Activated CD4-positive, alpha-beta T cell treated with anti-CD3 and anti-CD28 coated beads, Interleukin-2, amount 50 U/mL, for 24 hours (primary cell): ENCODE results near the gene DYNC1LI2.
"Not testable (repeated sequence)": the region's sequence is repeated elsewhere in the genome, so short reads cannot be mapped to it uniquely, and the experiment has no call there.

Experiments
- DNase-seq, 2 donors: peaks; one replicate each; pipeline ENCODE4 v3.0.0-alpha.2; 2020; ENCODE audit warnings: low read depth in 1 of 2, low spot score in 1 of 2

Gene DYNC1LI2

GRCh38 chr16:66696669-66697630 lies 54.5 kb downstream of the DYNC1LI2 start, which contains the start of gene CMTM4:
Gene CMTM4 (minus strand): TSS chr16:66696743. CDS start chr16:66696525, 218 bp downstream.
- DNase-seq: peak; percentile 44 to 54

- peak in 1 of 2 donors; percentile 4 for DNase-seq
These were observed 55.3 kb downstream of the DYNC1LI2 start for GRCh38 chr16:66695935-66696668.

GRCh38 chr16:66695471-66695934 lies 55.9 kb downstream of the DYNC1LI2 start:
- DNase-seq: no peak

- DNase-seq: no peak
These were observed 58.3 kb downstream of the DYNC1LI2 start for GRCh38 chr16:66693149-66693548.

GRCh38 chr16:66692341-66692740 lies 59.1 kb downstream of the DYNC1LI2 start:
- DNase-seq: no peak

- no peak for DNase-seq
These were observed 60.2 kb downstream of the DYNC1LI2 start for GRCh38 chr16:66691234-66691633.

GRCh38 chr16:66690106-66690847 lies 61.1 kb downstream of the DYNC1LI2 start:
- DNase-seq: no peak

- no peak for DNase-seq
These were observed 62.1 kb downstream of the DYNC1LI2 start for GRCh38 chr16:66689282-66689681.

- no peak for DNase-seq
These were observed 63.3 kb downstream of the DYNC1LI2 start for GRCh38 chr16:66687906-66688625.

GRCh38 chr16:66685501-66686115 lies 65.8 kb downstream of the DYNC1LI2 start:
- DNase-seq: not testable (repeated sequence)

- no peak for DNase-seq
These were observed 69.1 kb downstream of the DYNC1LI2 start for GRCh38 chr16:66682271-66682670.

GRCh38 chr16:66681676-66682075 lies 69.7 kb downstream of the DYNC1LI2 start:
- DNase-seq: no peak

- no peak for DNase-seq
These were observed 73.1 kb downstream of the DYNC1LI2 start for GRCh38 chr16:66678337-66678736.

GRCh38 chr16:66677836-66678235 lies 73.6 kb downstream of the DYNC1LI2 start:
- DNase-seq: no peak

- no peak for DNase-seq
These were observed 74.2 kb downstream of the DYNC1LI2 start for GRCh38 chr16:66677179-66677578.

- no peak for DNase-seq
These were observed 74.8 kb downstream of the DYNC1LI2 start for GRCh38 chr16:66676599-66676998.

GRCh38 chr16:66673691-66674090 lies 77.7 kb downstream of the DYNC1LI2 start:
- no peak for DNase-seq
